Cardiac fibroblast (primary cell): ENCODE measurements around the gene GATC.
"Not testable (repeated sequence)": the region's sequence is repeated elsewhere in the genome, so short reads cannot be mapped to it uniquely, and the experiment has no call there.

Experiments used
- DNase-seq, 2 donors: peaks; one replicate each; pipeline versions ENCODE4 v3.0.0 to v3.0.0-alpha.2; 2010; ENCODE audit warnings: low read depth in 2 of 2
- H3K4me3 ChIP-seq, 2 donors: replicated peaks in 1 of 2; 1 replicate in 1 of 2; 2 replicates in 1 of 2; pipeline ENCODE4 v1.5.1; 2011; ENCODE audit warnings: low read depth in 2 of 2, low read length in 2 of 2, mild to moderate bottlenecking in 2 of 2, moderate library complexity in 1 of 2
- TF ChIP-seq, protein P1 (sequence below): IDR thresholded peaks from one replicate; pipeline ENCODE4 v1.5.1; 2011; ENCODE audit warnings: low read depth, mild to moderate bottlenecking, low read length, inconsistent platforms

Gene GATC

GRCh38 chr12:120447992-120448391 is 1.7 kb downstream of the GATC start:
- DNase-seq = no peak
- no peak overlapping the region for H3K4me3 ChIP-seq
- TF ChIP-seq, protein P1, sequence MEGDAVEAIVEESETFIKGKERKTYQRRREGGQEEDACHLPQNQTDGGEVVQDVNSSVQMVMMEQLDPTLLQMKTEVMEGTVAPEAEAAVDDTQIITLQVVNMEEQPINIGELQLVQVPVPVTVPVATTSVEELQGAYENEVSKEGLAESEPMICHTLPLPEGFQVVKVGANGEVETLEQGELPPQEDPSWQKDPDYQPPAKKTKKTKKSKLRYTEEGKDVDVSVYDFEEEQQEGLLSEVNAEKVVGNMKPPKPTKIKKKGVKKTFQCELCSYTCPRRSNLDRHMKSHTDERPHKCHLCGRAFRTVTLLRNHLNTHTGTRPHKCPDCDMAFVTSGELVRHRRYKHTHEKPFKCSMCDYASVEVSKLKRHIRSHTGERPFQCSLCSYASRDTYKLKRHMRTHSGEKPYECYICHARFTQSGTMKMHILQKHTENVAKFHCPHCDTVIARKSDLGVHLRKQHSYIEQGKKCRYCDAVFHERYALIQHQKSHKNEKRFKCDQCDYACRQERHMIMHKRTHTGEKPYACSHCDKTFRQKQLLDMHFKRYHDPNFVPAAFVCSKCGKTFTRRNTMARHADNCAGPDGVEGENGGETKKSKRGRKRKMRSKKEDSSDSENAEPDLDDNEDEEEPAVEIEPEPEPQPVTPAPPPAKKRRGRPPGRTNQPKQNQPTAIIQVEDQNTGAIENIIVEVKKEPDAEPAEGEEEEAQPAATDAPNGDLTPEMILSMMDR = no peak

DNA sequence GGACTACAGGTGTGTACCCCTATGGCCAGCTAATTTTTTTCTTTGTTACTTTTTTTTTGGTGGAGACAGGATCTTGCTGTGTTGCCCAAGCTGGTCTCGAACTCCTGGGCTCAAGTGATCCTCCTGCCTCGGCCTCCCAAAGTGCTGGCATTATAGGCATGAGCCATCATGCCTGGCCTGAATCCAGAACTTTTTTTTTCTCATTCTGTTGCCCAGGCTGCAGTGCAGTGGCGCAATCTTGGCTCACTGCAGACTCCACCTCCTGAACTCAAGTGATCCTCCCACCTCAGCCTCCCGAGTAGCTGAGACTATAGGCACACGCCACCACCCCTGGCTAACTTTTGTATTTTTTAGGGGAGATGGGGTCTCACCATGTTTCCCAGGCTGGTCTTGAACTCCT is 6.3 kb downstream of the GATC start:
- not testable (repeated sequence) for H3K4me3 ChIP-seq
- peak; percentile 29 to 52 for DNase-seq

GRCh38 chr12:120453060-120453750 is 7.0 kb downstream of the GATC start:
- no peak for DNase-seq
- TF ChIP-seq, protein P1 = no peak
- no peak overlapping the region for H3K4me3 ChIP-seq

DNA sequence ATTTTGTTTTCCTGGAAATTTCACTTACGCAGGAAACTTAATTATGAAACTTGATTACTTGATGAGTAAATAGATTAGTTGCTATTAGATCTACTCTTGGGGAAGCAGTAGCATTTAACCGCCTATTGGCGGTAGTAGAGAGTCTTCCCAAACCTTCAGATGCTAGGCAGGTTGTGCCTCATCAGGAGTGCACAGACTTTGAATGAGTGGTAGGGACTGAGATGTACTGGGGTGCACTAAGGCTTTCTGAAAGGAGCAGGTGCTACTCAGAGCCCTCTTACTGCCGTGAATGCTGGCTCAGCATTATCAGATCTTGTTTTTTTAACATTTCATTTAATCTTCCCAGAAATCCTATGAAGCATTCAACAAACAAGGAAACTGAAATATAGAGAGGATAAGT is 7.7 kb downstream of the GATC start:
- TF ChIP-seq, protein P1 = peak; percentile 73
- no peak overlapping the region for H3K4me3 ChIP-seq
- peak; percentile 26 to 50 for DNase-seq

DNA sequence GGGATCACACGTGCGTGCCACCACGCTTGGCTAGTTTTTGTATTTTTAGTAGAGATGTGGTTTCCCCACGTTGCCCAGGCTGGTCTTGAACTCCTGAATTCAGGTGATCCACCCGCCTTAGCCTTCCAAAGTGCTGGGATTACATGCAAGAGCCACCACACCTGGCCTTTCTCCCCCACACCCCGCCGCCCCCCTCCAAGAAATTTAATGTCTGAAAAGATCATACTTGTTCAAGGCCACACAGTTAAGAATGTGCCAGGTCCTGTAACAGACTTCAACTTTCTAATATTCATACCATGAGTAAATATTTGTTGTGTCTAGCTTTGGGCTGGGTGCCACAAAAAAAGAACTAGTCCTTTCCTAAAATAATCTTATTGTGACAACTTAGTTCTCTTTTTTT is 9.1 kb downstream of the GATC start:
- TF ChIP-seq, protein P1 = no peak
- no peak overlapping the region for H3K4me3 ChIP-seq

GRCh38 chr12:120457133-120457532 is 10.9 kb downstream of the GATC start:
- peak in 1 of 2 donors; percentile 17 for DNase-seq
- TF ChIP-seq, protein P1 = peak; percentile 47
- H3K4me3 ChIP-seq = no peak overlapping the region

More for the DNA sequence above, 9.1 kb downstream of the GATC start:
- no peak for DNase-seq

GRCh38 chr12:120460157-120460556 is 13.9 kb downstream of the GATC start:
- no peak overlapping the region for H3K4me3 ChIP-seq
- DNase-seq = no peak
- TF ChIP-seq, protein P1 = no peak
